Stimulated activated CD8-positive, alpha-beta memory T cell treated with anti-CD3 and anti-CD28 coated beads, Interleukin-15, amount 100 ng/mL, for 24 hours (primary cell): Measurements from ENCODE around the gene MIGA1.
"Not testable (repeated sequence)": the region's sequence is repeated elsewhere in the genome, so short reads cannot be mapped to it uniquely, and the experiment has no call there.

Experiments
- DNase-seq: peaks from one replicate; pipeline ENCODE4 v3.0.0-alpha.2; 2020; ENCODE audit warnings: low read depth

MIGA1 gene

GRCh38 chr1:77802026-77802425, 22.6 kb downstream of the MIGA1 start:
- no peak for DNase-seq

- DNase-seq, result no peak
Observed at GRCh38 chr1:77803371-77803770, 23.9 kb downstream of the MIGA1 start.

DNA sequence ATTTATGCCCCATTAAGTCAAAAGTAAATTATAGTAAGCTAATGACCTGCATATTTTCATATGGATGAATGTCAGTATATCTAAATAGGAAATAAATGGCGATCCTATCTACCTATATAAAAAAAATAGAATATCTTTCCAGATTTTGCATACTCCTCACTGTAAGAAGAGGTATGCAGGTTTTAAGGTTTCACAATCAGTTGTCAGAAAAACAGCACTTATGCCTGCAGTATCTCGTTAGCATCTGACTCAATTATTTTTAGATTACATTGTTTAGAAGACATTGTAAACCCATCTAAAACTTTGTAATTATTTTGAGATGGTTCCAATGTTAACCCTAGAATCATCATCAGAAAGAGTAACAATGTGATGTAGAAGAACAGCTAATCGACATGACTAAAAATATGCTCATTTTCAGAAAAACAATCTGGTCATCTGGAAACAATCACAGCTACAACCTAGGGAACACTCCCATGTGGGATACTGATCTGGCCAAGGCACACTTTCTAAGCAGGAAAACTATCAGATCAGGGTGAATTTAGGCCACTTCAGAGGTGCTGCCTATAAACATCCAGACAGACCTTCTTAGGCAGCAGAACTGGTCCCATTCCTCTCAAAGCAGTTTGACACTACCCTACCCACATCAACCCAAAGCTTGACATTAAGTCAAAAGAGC, 30.5 kb downstream of the MIGA1 start:
- DNase-seq, result not testable (repeated sequence)

- DNase-seq, result not testable (repeated sequence)
Observed at GRCh38 chr1:77811589-77811988, 32.1 kb downstream of the MIGA1 start.

GRCh38 chr1:77817368-77818209, 38.1 kb downstream of the MIGA1 start:
- DNase-seq, result no peak

DNA sequence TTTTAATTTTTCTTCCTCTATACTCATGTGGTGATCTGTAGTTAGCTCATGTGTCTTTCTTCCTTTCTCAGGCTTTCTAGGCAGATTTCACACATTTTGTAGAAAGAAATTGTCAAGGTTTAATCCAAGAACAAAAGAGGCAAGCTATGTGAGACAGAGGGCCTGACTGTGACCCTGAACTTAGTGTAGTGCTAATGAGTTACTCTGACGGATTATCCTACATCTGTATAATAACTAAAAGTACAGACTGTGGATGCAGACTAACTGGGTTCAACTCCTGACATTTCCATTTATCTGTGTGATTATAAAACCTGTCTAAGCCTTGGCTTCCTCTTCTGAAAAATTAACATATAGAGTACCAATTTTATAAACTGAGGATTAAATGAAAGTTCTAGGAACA, 40.7 kb downstream of the MIGA1 start:
- no peak for DNase-seq

- no peak for DNase-seq
Observed at GRCh38 chr1:77824079-77824478, 44.6 kb downstream of the MIGA1 start.

- no peak for DNase-seq
Observed at GRCh38 chr1:77824694-77825093, 45.2 kb downstream of the MIGA1 start.

GRCh38 chr1:77825131-77825709, 45.8 kb downstream of the MIGA1 start:
- DNase-seq, result no peak

DNA sequence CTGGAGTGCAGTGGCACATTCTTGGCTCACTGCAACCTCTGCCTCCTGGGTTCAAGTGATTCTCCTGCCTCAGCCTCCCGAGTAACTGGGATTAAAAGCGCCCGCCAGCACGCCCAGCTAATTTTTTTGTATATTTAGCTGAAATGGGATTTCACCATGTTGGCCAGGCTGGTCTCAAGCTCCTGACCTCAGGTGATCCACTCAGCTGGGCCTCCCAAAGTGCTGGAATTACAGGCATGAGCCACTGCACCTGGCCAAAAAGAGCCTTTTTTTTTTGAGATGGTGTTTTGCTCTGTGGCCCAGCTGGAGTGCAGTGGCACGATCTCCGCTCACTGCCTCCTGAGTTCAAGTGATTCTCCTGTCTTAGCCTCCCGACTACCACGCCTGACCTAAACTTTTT, 47.4 kb downstream of the MIGA1 start:
- DNase-seq, result not testable (repeated sequence)

DNA sequence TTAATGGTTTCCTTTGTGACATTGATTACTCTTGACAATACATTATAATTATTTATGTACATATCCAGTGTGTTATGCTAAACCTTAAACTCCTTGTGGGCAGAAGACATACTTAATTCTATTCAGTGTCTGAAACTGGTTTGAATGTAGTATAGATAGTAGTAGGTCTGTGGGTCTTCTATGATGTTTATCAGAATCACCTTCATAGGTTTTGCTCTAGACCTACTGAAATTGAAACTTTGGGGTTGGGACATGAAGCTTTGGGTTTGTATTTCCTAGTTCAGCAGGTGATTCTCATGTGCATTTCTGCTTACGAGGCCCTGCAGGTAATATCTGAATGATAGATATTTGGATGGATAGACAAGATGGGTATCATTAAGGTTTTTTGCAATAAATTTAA, 48.6 kb downstream of the MIGA1 start:
- DNase-seq, result no peak

DNA sequence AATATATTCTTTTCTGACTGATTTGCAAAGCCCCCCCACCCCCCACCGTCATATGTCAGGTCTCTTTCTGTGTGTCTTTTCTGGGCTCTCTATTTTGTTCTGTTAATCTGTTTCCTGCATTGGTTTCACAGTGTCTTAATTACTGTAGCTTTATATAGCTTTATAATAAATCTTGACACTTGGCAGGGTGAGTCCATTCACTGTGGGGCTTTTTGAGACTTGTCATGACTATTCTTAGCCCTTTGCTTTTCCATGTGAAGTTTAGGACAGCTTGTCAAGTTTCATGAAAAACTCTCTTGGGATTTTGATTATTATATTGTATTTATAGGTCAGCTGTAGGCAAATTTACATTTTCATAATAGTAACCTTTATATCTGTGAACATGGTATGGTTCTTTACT, 50.4 kb downstream of the MIGA1 start:
- DNase-seq, result no peak

GRCh38 chr1:77830946-77831345, 51.5 kb downstream of the MIGA1 start:
- DNase-seq, result no peak

DNA sequence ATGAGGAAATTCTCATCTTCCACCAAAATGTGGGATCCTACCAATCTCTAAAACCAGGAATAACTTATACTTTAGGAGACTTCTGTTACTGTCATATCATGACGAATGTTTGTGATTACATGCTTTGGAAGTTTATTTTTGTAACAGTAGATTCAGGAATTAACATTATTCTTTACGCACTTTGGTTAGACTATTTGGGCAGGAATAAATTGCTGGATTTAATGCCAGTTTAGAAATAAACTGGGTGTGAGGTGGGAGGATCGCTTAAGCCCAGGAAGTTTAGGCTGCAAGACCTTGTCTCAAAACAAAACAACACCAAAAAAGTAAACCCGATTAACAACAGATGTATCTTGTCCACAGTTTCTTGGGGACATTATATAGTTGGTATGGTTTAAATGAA, 52.1 kb downstream of the MIGA1 start:
- DNase-seq, result no peak

DNA sequence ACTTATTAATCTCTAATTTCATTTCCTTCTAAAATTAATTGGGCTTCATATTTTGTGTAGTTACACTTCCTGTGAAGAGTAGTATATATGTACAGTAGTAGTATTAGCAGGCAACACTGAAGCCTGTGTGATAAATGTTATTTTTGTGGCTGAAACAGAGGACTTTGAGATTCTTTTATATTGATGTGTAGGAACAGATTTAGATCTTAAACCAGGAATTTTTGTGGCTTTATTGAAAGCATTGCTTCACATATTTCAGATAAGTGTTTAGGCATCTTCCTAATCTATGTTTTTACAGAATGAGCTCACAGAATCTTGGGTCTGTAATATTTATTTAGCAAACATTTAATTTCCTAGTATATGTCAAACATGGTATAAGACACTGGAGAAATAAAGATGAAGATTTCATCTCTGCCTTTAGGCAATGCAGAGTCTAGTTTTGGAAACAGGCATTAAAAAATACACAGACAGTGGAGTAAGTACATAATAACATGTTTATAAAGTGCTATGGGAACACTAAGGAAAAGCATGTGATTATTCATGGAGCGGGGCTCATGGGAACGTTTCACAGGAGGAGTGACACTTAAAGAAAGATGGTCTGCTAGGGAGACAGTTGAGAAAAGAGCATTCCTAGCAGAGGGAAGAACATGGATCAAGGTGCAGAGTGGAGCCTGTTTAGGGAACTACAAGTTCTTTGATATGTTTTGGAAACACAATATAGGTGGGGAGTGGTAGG, 52.7 kb downstream of the MIGA1 start:
- DNase-seq, result no peak

- no peak for DNase-seq
Observed at GRCh38 chr1:77832901-77833300, 53.5 kb downstream of the MIGA1 start.

DNA sequence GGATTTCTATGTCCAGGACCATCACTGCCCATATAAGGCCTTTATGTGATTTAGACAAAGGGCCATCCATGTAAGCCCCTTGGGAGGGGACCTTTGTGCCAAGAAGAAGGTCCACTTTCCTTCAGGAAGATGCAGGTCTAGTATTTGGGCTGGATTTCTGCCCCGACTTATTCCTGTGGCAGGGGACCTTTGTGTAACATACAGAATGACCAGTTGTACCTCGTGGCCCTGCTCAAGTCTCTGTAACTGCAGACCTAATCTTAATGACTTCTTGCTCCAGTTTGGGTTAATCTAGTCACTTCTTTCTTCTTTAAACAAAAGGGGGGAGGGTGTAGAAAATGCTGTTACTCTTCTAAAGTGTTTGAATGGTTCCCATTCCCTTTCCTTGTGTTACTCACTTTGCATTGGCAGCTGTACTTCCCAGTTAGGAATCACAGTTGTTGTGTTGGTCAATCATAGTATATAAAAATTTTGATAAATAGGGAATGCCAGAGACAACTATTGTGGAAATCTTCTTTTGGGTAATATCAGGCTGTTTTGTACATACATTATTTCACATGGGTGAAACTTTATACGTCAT, 54.2 kb downstream of the MIGA1 start:
- no peak for DNase-seq

GRCh38 chr1:77834771-77835334, 55.4 kb downstream of the MIGA1 start:
- no peak for DNase-seq

- DNase-seq, result no peak
Observed at GRCh38 chr1:77841574-77841973, 62.1 kb downstream of the MIGA1 start.

- DNase-seq, result no peak
Observed at GRCh38 chr1:77845951-77846350, 66.5 kb downstream of the MIGA1 start.

GRCh38 chr1:77846966-77847365, 67.5 kb downstream of the MIGA1 start:
- DNase-seq, result no peak

GRCh38 chr1:77847621-77848080, 68.2 kb downstream of the MIGA1 start:
- DNase-seq, result no peak
